PC-9 (cell line): ENCODE results near the gene MYOM1. TPM values are rescaled to one million over a fixed set of nuclear protein-coding genes. Genes with fewer than 3 reads are reported as not detected.

Source experiments
- BruUV-seq: library from RNA; stranded (reverse); fragments of 400-500 nt; replicated peaks from 2 replicates; lab custom pipeline; 2021; lab: Mats Ljungman, UMichigan
- CTCF ChIA-PET: fragments of 300-600 bp; sonication (Branson Sonifier 250); formaldehyde crosslinking; loops from one replicate; lab custom pipeline; 2022; ENCODE audit warnings: antibody characterized with exemption; lab: Charles Lee
- POLR2A ChIA-PET: fragments of 300-600 bp; sonication (Branson Sonifier 250); formaldehyde crosslinking; loops from one replicate; lab custom pipeline; 2022; ENCODE audit warnings: antibody characterized with exemption; ENCODE audit not compliant: unreplicated experiment; lab: Charles Lee
- DNase-seq, 2 experiments: peaks; one replicate each; pipeline versions ENCODE4 v3.0.0 to v3.0.0-alpha.2; 2015 to 2022; ENCODE audit warnings: mixed read lengths in 1 of 2
- H2AFZ ChIP-seq: fragments of 200-600 bp; sonication (generic); 2 replicates; pipeline ENCODE4 v1.8.1; 2017; ENCODE audit warnings: antibody characterized with exemption
- H3F3A ChIP-seq: fragments of 200-600 bp; sonication (generic); 2 replicates; pipeline ENCODE4 v1.8.1; 2017; ENCODE audit warnings: antibody characterized with exemption, mild to moderate bottlenecking, low read depth; ENCODE audit not compliant: insufficient read depth
- H3K27ac ChIP-seq: fragments of 200-600 bp; sonication (generic); 2 replicates; pipeline ENCODE4 v1.6.1; 2016; ENCODE audit warnings: mixed run types
- H3K27me3 ChIP-seq: fragments of 200-600 bp; sonication (generic); 2 replicates; pipeline ENCODE4 v1.6.1; 2016; ENCODE audit warnings: low read depth, mixed run types; ENCODE audit not compliant: insufficient read depth
- H3K36me3 ChIP-seq: fragments of 200-600 bp; sonication (generic); 2 replicates; pipeline ENCODE4 v1.6.1; 2016; ENCODE audit warnings: low read depth, mixed run types
- H3K4me1 ChIP-seq: fragments of 200-600 bp; sonication (generic); replicated peaks from 2 replicates; pipeline ENCODE4 v1.6.1; 2016; ENCODE audit warnings: mixed run types; ENCODE audit not compliant: insufficient read depth
- H3K4me2 ChIP-seq: fragments of 200-600 bp; sonication (generic); 2 replicates; pipeline ENCODE4 v1.6.1; 2017; ENCODE audit warnings: mixed run types
- H3K4me3 ChIP-seq: fragments of 200-600 bp; sonication (generic); 2 replicates; pipeline ENCODE4 v1.6.1; 2016; ENCODE audit warnings: mixed run types
- H3K79me2 ChIP-seq: fragments of 200-600 bp; sonication (generic); 2 replicates; pipeline ENCODE4 v1.6.1; 2017; ENCODE audit warnings: low read depth, mixed run types
- H3K9me2 ChIP-seq: fragments of 200-600 bp; sonication (generic); 2 replicates; pipeline ENCODE4 v1.8.1; 2017; ENCODE audit warnings: mild to moderate bottlenecking; ENCODE audit not compliant: insufficient read depth
- H3K9me3 ChIP-seq: fragments of 200-600 bp; sonication (generic); 2 replicates; pipeline ENCODE4 v1.8.1; 2016; ENCODE audit warnings: low read depth; ENCODE audit not compliant: insufficient read depth
- H4K20me1 ChIP-seq: fragments of 200-600 bp; sonication (generic); 2 replicates; pipeline ENCODE4 v1.8.1; 2017; ENCODE audit not compliant: insufficient read depth
- CTCF ChIP-seq: fragments of 200-600 bp; sonication (generic); conservative IDR thresholded peaks from 2 replicates; pipeline ENCODE4 v1.6.1; 2017; ENCODE audit warnings: mixed run types, antibody characterized with exemption, mild to moderate bottlenecking, moderate library complexity
- EZH2 ChIP-seq: fragments of 200-600 bp; sonication (generic); IDR thresholded peaks from 2 replicates; pipeline ENCODE4 v1.8.0; 2017; ENCODE audit warnings: antibody characterized with exemption, low read depth
- intact Hi-C: fragments of 100-400 bp; cut with micrococcal nuclease; formaldehyde crosslinking; loops from one replicate; pipeline ENCODE4 v1.10.0; 2022; ENCODE audit not compliant: unreplicated experiment
- total RNA-seq: library from RNA; stranded (reverse); gene quantifications from 2 replicates; pipeline ENCODE4 v1.2.3, GENCODE V29; 2021

MYOM1 gene
- total RNA-seq, 1 experiment from 2014 or later: 1.3 TPM

GRCh38 chr18:3124822-3125221, 94.9 kb downstream of the MYOM1 start:
- no peaks in the 10 kb centered on the region for H3K27me3 ChIP-seq
- DNase-seq: no peak
- H2AFZ ChIP-seq: no peak overlapping the region
- intact Hi-C loops: no loop called here
- peaks cover 17% of the 10 kb centered on the region for H3K4me1 ChIP-seq
- no peaks in the 10 kb centered on the region for H3K9me2 ChIP-seq
- no peaks in the 10 kb centered on the region for H3K79me2 ChIP-seq
- ChIA-PET CTCF (interaction anchor here (0.7 kb wide), 1 partner anchor 874 kb away, joined by 5 read pairs; no protein-coding TSS in a partner anchor), POLR2A (interaction anchor here (0.5 kb wide), 1 partner anchor 340 kb away, joined by 3 read pairs; no protein-coding TSS in a partner anchor)
- no peak overlapping the region for H3K27ac ChIP-seq
- no peak overlapping the region for H3K4me3 ChIP-seq
- H3K36me3 ChIP-seq: no peaks in the 10 kb centered on the region
- H3K4me2 ChIP-seq: no peak overlapping the region
- H3K9me3 ChIP-seq: no peaks in the 10 kb centered on the region
- peaks cover 10% of the 10 kb centered on the region; the same call in 1 of the 2 replicates for H3F3A ChIP-seq
- H4K20me1 ChIP-seq: no peaks in the 10 kb centered on the region
- BruUV-seq: no TSS peak
- TF ChIP-seq CTCF: no peak
- TF ChIP-seq EZH2: no peak

- peaks cover 13% of the 10 kb centered on the region for H3F3A ChIP-seq
- BruUV-seq: no TSS peak
- ChIA-PET CTCF (no interaction called here), POLR2A (no interaction called here)
- H4K20me1 ChIP-seq: no peaks in the 10 kb centered on the region
- TF ChIP-seq EZH2: no peak
- no peak for TF ChIP-seq CTCF
- H3K27me3 ChIP-seq: no peaks in the 10 kb centered on the region
- H3K4me2 ChIP-seq: no peak overlapping the region
- no peak overlapping the region for H2AFZ ChIP-seq
- no peak overlapping the region for H3K27ac ChIP-seq
- H3K9me3 ChIP-seq: no peaks in the 10 kb centered on the region
- H3K79me2 ChIP-seq: no peaks in the 10 kb centered on the region
- H3K4me1 ChIP-seq: peaks cover 36% of the 10 kb centered on the region
- DNase-seq: no peak
- no peak overlapping the region for H3K4me3 ChIP-seq
- H3K36me3 ChIP-seq: no peaks in the 10 kb centered on the region
- no peaks in the 10 kb centered on the region for H3K9me2 ChIP-seq
- intact Hi-C loops: no loop called here
Observed at GRCh38 chr18:3122851-3123250, 96.9 kb downstream of the MYOM1 start.

DNA sequence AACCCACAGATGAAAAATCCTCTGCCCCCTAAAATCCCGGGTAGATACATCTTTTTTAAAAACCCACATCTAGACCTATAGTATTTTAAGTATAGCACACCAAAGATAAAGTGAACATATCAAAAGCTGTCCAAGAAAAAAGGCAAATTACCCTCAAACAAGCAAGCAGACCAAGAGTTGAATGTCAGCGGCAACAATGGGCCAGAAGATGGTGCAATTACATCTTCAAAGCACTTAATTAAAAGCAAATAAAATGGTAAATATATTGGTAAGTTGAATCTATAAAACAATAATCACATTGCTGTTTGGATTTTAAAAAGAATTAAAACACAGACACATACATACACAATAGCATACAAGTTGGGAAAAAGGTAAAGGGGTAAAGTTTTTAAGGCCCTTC, 98.5 kb downstream of the MYOM1 start:
- H4K20me1 ChIP-seq: no peaks in the 10 kb centered on the region
- H3K79me2 ChIP-seq: no peaks in the 10 kb centered on the region
- no peak overlapping the region for H2AFZ ChIP-seq
- CTCF ChIA-PET: no interaction called here
- H3K27ac ChIP-seq: peak overlapping the region; percentile 82; the same call in 1 of the 2 replicates
- POLR2A ChIA-PET: no interaction called here
- no peak overlapping the region for H3K4me3 ChIP-seq
- H3F3A ChIP-seq: peaks cover 25% of the 10 kb centered on the region
- no peak for DNase-seq
- H3K9me3 ChIP-seq: no peaks in the 10 kb centered on the region
- intact Hi-C loops: loop anchor here (2.0 kb wide), 2 partner anchors 106 to 126 kb away; partner anchors contain the start of gene MYL12A
- no peaks in the 10 kb centered on the region for H3K9me2 ChIP-seq
- no TSS peak for BruUV-seq
- H3K27me3 ChIP-seq: no peaks in the 10 kb centered on the region
- TF ChIP-seq CTCF (0 out of 2 replicates have a peak, but pooled peaks have one; percentile 11), EZH2 (no peak)
- peaks cover 52% of the 10 kb centered on the region for H3K4me1 ChIP-seq
- no peak overlapping the region for H3K4me2 ChIP-seq
- H3K36me3 ChIP-seq: no peaks in the 10 kb centered on the region
